Body of pancreas (tissue), 4 donors: ENCODE results near the gene NUDT14.

ENCODE experiments used
- POLR2A ChIP-seq, 3 donors: fragments of 450-650 bp; IDR thresholded peaks; one replicate each; pipeline ENCODE4 v1.6.1; 2016; ENCODE audit warnings: antibody characterized with exemption in 3 of 3, mild to moderate bottlenecking in 2 of 3
- TF ChIP-seq, protein P1 (sequence below), 7 experiments: fragments of 450-650 bp in 4 of 7; fragments of 200-600 bp in 3 of 7; sonication (generic) in 3 of 7; IDR thresholded peaks; one replicate each; pipeline ENCODE4 v1.5.1; 2016 to 2019; ENCODE audit warnings: antibody characterized with exemption in 7 of 7

DNA sequence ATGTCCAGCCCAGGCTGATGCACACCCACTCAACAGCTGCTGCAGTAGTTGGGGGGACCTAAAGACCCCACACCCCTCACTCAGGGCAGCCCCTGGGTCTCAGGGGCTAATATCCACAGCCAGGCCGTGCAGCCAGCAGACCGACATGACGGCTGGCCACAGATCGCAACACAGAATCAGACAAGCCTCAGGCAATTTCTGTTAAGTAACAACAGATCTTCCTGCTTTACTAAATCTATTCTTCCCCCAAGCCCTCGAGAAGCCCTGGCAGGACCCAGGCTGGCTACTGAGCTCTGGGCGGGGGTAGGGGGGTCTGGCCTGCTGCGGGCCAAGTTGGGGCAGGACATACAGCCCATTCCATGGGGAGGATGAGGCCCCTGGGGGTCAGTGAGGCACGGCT is 28.0 kb upstream of the NUDT14 start:
- TF ChIP-seq, protein P1, sequence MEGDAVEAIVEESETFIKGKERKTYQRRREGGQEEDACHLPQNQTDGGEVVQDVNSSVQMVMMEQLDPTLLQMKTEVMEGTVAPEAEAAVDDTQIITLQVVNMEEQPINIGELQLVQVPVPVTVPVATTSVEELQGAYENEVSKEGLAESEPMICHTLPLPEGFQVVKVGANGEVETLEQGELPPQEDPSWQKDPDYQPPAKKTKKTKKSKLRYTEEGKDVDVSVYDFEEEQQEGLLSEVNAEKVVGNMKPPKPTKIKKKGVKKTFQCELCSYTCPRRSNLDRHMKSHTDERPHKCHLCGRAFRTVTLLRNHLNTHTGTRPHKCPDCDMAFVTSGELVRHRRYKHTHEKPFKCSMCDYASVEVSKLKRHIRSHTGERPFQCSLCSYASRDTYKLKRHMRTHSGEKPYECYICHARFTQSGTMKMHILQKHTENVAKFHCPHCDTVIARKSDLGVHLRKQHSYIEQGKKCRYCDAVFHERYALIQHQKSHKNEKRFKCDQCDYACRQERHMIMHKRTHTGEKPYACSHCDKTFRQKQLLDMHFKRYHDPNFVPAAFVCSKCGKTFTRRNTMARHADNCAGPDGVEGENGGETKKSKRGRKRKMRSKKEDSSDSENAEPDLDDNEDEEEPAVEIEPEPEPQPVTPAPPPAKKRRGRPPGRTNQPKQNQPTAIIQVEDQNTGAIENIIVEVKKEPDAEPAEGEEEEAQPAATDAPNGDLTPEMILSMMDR (IDR thresholded peaks at IDR 0.05), result no peak
- TF ChIP-seq POLR2A (IDR thresholded peaks at IDR 0.05), result no peak
